ENCODE data around the gene FAAP100. TPM values are rescaled to one million over a fixed set of nuclear protein-coding genes. Genes with fewer than 3 reads are reported as not detected.

FAAP100 gene
- total RNA-seq, 1 experiment from 2014 or later, result 54.7 TPM

GRCh38 chr17:81580481-81580880 is 28.3 kb upstream of the FAAP100 start:
- POLR2A ChIA-PET, result interaction anchor here (0.6 kb wide), 1 partner anchor 73 kb away, joined by 3 read pairs; no protein-coding TSS in a partner anchor
- no peaks in the 10 kb centered on the region for H3K4me1 Mint-ChIP-seq
- TF ChIP-seq STAT6 (CRISPR knock-in tag; conservative IDR thresholded peaks at IDR 0.05; ENCODE audit: low read depth) (no peak), RORB (CRISPR knock-in tag; IDR thresholded peaks at IDR 0.05) (no peak), ZBTB21 (CRISPR knock-in tag; IDR thresholded peaks at IDR 0.05; ENCODE audit: borderline replicate concordance) (no peak), CTCF (IDR thresholded peaks at IDR 0.05) (no peak), ARID4B (CRISPR knock-in tag; IDR thresholded peaks at IDR 0.05; ENCODE audit: borderline replicate concordance) (no peak), E2F1 (CRISPR knock-in tag; IDR thresholded peaks at IDR 0.05) (no peak), JAZF1 (CRISPR knock-in tag; IDR thresholded peaks at IDR 0.05) (no peak), ZSCAN18 (CRISPR knock-in tag; IDR thresholded peaks at IDR 0.05) (no peak), ZNF396 (CRISPR knock-in tag; IDR thresholded peaks at IDR 0.05; ENCODE audit: borderline replicate concordance) (no peak), NFE2L1 (CRISPR knock-in tag; IDR thresholded peaks at IDR 0.05) (no peak), USF1 (CRISPR knock-in tag; IDR thresholded peaks at IDR 0.05) (no peak), CDX4 (CRISPR knock-in tag; IDR thresholded peaks at IDR 0.05; ENCODE audit: borderline replicate concordance) (no peak), ETV6 (CRISPR knock-in tag; IDR thresholded peaks at IDR 0.05) (no peak), OVOL2 (CRISPR knock-in tag; IDR thresholded peaks at IDR 0.05; ENCODE audit: borderline replicate concordance) (no peak), HMGA2 (CRISPR knock-in tag; IDR thresholded peaks at IDR 0.05) (no peak), MXD4 (CRISPR knock-in tag; IDR thresholded peaks at IDR 0.05; ENCODE audit: borderline replicate concordance) (no peak), TP53 (CRISPR knock-in tag; IDR thresholded peaks at IDR 0.05) (no peak)
- CTCF ChIA-PET, result interaction anchor here (1.6 kb wide), 1 partner anchor 20 kb away, joined by 5 read pairs; no protein-coding TSS in a partner anchor
- H3K4me3 Mint-ChIP-seq, result no peak overlapping the region
- H3K27me3 Mint-ChIP-seq (ENCODE audit: low read depth), result no peaks in the 10 kb centered on the region
- ATAC-seq, result no peak
- H3K9me3 Mint-ChIP-seq, result no peaks in the 10 kb centered on the region
- H3K27ac Mint-ChIP-seq, result peak overlapping the region; percentile 84; the same call in 1 of the 2 replicates
- DNase-seq (ENCODE audit: low spot score), result no peak
- peaks cover 44% of the 10 kb centered on the region for H3K36me3 Mint-ChIP-seq
